ENCODE results near the gene CXCL8. TPM values are rescaled to one million over a fixed set of nuclear protein-coding genes. Genes with fewer than 3 reads are reported as not detected.

CXCL8 gene
- total and polyA plus RNA-seq, 11 donors: 0.15 to 7.5 (median 0.56) TPM; not detected in 3

GRCh38 chr4:73734530-73735001, 5.8 kb upstream of the CXCL8 start:
- Histone ChIP-seq H3K36me3 (no peaks in the 10 kb centered on the region), H3K4me1 (peaks cover 0 to 66% (median 23%) of the 10 kb centered on the region in 12 donors), H3K27me3 (no peaks in the 10 kb centered on the region), H3K9me3 (no peaks in the 10 kb centered on the region), H3K27ac (peak overlapping the region in 7 of 12 donors; percentile 1 to 56 (median 25)), H3K4me3 (no peak overlapping the region)
- 33 to 51% (median 40%) methylated on average over 2 of the region's 2 CpGs for WGBS, 4 donors
- intact Hi-C loops (cut with DNase I): loop anchor here in 4 of 10 donors (5.0 to 10.0 kb wide), 4 partner anchors 72 to 300 kb away; partner anchors contain the start of gene CXCL3 (in 2 of the 4)
- ATAC-seq: peak in 2 of 4 donors; percentile 20 to 29
- DNase-seq: no peak
- TF ChIP-seq POLR2A (IDR thresholded peaks at IDR 0.05): no peak
- TF ChIP-seq, protein P1, sequence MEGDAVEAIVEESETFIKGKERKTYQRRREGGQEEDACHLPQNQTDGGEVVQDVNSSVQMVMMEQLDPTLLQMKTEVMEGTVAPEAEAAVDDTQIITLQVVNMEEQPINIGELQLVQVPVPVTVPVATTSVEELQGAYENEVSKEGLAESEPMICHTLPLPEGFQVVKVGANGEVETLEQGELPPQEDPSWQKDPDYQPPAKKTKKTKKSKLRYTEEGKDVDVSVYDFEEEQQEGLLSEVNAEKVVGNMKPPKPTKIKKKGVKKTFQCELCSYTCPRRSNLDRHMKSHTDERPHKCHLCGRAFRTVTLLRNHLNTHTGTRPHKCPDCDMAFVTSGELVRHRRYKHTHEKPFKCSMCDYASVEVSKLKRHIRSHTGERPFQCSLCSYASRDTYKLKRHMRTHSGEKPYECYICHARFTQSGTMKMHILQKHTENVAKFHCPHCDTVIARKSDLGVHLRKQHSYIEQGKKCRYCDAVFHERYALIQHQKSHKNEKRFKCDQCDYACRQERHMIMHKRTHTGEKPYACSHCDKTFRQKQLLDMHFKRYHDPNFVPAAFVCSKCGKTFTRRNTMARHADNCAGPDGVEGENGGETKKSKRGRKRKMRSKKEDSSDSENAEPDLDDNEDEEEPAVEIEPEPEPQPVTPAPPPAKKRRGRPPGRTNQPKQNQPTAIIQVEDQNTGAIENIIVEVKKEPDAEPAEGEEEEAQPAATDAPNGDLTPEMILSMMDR (IDR thresholded peaks at IDR 0.05): no peak

- H3K4me1 ChIP-seq: peaks cover 0 to 66% (median 23%) of the 10 kb centered on the region in 12 donors
- H3K4me3 ChIP-seq: no peak overlapping the region
- DNase-seq (no peak), ATAC-seq (peak in 1 of 4 donors; percentile 51)
- no peaks in the 10 kb centered on the region for H3K36me3 ChIP-seq
- no peaks in the 10 kb centered on the region for H3K9me3 ChIP-seq
- H3K27ac ChIP-seq: peak overlapping the region in 4 of 12 donors; percentile 7 to 56 (median 38)
- 44 to 53% (median 50%) methylated on average over 3 of the region's 3 CpGs for WGBS, 4 donors
- intact Hi-C loops (cut with DNase I): loop anchor here in 3 of 10 donors (10.0 kb wide), 2 partner anchors 190 to 300 kb away; partner anchors contain the start of gene CXCL3 (in 2 of the 3)
- H3K27me3 ChIP-seq: no peaks in the 10 kb centered on the region
- TF ChIP-seq, protein P1 (IDR thresholded peaks at IDR 0.05): no peak
- TF ChIP-seq POLR2A (IDR thresholded peaks at IDR 0.05): no peak
Measured at GRCh38 chr4:73735231-73735630, 5.1 kb upstream of the CXCL8 start.

DNA sequence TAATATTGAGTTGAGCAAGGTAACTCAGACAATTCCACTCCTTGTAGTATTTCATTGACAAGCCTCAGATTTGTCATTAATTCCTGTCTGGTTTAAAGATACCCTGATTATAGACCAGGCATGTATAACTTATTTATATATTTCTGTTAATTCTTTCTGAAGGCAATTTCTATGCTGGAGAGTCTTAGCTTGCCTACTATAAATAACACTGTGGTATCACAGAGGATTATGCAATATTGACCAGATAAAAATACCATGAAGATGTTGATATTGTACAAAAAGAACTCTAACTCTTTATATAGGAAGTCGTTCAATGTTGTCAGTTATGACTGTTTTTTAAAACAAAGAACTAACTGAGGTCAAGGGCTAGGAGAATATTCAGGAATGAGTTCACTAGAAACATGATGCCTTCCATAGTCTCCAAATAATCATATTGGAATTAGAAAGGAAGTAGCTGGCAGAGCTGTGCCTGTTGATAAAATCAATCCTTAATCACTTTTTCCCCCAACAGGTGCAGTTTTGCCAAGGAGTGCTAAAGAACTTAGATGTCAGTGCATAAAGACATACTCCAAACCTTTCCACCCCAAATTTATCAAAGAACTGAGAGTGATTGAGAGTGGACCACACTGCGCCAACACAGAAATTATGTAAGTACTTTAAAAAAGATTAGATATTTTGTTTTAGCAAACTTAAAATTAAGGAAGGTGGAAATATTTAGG, 821 bp downstream of the CXCL8 start:
- H3K4me3 ChIP-seq: peak overlapping the region in 1 of 12 donors; percentile 5
- ATAC-seq (no peak), DNase-seq (no peak)
- H3K9me3 ChIP-seq: peaks cover 0 to 6% (median 1%) of the 10 kb centered on the region in 12 donors
- no peaks in the 10 kb centered on the region for H3K36me3 ChIP-seq
- H3K27me3 ChIP-seq: no peaks in the 10 kb centered on the region
- peak overlapping the region in 1 of 12 donors; percentile 4 for H3K27ac ChIP-seq
- intact Hi-C loops (cut with DNase I): no loop called here
- TF ChIP-seq, protein P1 (IDR thresholded peaks at IDR 0.05): no peak
- no peak for TF ChIP-seq POLR2A (IDR thresholded peaks at IDR 0.05)
- peaks cover 0 to 21% (median 6%) of the 10 kb centered on the region in 12 donors for H3K4me1 ChIP-seq
- WGBS, 4 donors: 60 to 73% (median 70%) methylated on average over 2 of the region's 2 CpGs

DNA sequence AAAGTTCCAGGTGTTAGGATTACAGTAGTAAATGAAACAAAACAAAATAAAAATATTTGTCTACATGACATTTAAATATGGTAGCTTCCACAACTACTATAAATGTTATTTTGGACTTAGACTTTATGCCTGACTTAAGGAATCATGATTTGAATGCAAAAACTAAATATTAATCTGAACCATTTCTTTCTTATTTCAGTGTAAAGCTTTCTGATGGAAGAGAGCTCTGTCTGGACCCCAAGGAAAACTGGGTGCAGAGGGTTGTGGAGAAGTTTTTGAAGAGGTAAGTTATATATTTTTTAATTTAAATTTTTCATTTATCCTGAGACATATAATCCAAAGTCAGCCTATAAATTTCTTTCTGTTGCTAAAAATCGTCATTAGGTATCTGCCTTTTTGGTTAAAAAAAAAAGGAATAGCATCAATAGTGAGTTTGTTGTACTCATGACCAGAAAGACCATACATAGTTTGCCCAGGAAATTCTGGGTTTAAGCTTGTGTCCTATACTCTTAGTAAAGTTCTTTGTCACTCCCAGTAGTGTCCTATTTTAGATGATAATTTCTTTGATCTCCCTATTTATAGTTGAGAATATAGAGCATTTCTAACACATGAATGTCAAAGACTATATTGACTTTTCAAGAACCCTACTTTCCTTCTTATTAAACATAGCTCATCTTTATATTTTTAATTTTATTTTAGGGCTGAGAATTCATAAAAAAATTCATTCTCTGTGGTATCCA, 1.6 kb downstream of the CXCL8 start:
- peaks cover 0 to 20% (median 6%) of the 10 kb centered on the region in 12 donors for H3K4me1 ChIP-seq
- H3K9me3 ChIP-seq: peaks cover 0 to 6% (median 1%) of the 10 kb centered on the region in 12 donors
- WGBS, 4 donors: 56 to 79% (median 60%) methylated on average over 1 of the region's 1 CpG
- ATAC-seq: no peak
- intact Hi-C loops (cut with DNase I): no loop called here
- TF ChIP-seq POLR2A (IDR thresholded peaks at IDR 0.05): no peak
- TF ChIP-seq, protein P1 (IDR thresholded peaks at IDR 0.05): no peak
- no peak overlapping the region for H3K4me3 ChIP-seq
- no peak overlapping the region for H3K27ac ChIP-seq
- no peaks in the 10 kb centered on the region for H3K36me3 ChIP-seq
- no peak for DNase-seq
- no peaks in the 10 kb centered on the region for H3K27me3 ChIP-seq
